Ishikawa (cell line): Measurements from ENCODE around the gene PRKCB.

ENCODE experiments used
- CEBPB ChIP-seq: IDR thresholded peaks from 2 replicates; pipeline ENCODE4 v1.6.1; 2012
- CREB1 ChIP-seq: IDR thresholded peaks from 2 replicates; pipeline ENCODE4 v1.6.1; 2012; ENCODE audit warnings: low read depth
- EGR1 ChIP-seq: IDR thresholded peaks from 2 replicates; pipeline ENCODE4 v1.6.1; 2012
- EP300 ChIP-seq: IDR thresholded peaks from 2 replicates; pipeline ENCODE4 v1.6.1; 2012; ENCODE audit warnings: borderline replicate concordance
- FOXM1 ChIP-seq: IDR thresholded peaks from 2 replicates; pipeline ENCODE4 v1.6.1; 2012; ENCODE audit warnings: low read depth, borderline replicate concordance
- NFIC ChIP-seq: IDR thresholded peaks from 2 replicates; pipeline ENCODE4 v1.6.1; 2012
- RAD21 ChIP-seq: IDR thresholded peaks from 2 replicates; pipeline ENCODE4 v1.6.1; 2012; ENCODE audit warnings: low read depth
- TAF1 ChIP-seq: IDR thresholded peaks from 2 replicates; pipeline ENCODE4 v1.6.1; 2012; ENCODE audit warnings: low read depth, mild to moderate bottlenecking
- TCF12 ChIP-seq: IDR thresholded peaks from 2 replicates; pipeline ENCODE4 v1.6.1; 2012; ENCODE audit warnings: low read depth
- TEAD4 ChIP-seq: IDR thresholded peaks from 2 replicates; pipeline ENCODE4 v1.6.1; 2012
- YY1 ChIP-seq: IDR thresholded peaks from 2 replicates; pipeline ENCODE4 v1.6.1; 2012; ENCODE audit warnings: low read depth
- ZBTB7A ChIP-seq: IDR thresholded peaks from 2 replicates; pipeline ENCODE4 v1.6.1; 2012; ENCODE audit warnings: low read depth
- TF ChIP-seq, protein P1 (sequence below): IDR thresholded peaks from 2 replicates; pipeline ENCODE4 v1.6.1; 2012; ENCODE audit warnings: low read depth, mild to moderate bottlenecking
- TF ChIP-seq, protein P2 (sequence below): IDR thresholded peaks from 2 replicates; pipeline ENCODE4 v1.6.1; 2012

DNA sequence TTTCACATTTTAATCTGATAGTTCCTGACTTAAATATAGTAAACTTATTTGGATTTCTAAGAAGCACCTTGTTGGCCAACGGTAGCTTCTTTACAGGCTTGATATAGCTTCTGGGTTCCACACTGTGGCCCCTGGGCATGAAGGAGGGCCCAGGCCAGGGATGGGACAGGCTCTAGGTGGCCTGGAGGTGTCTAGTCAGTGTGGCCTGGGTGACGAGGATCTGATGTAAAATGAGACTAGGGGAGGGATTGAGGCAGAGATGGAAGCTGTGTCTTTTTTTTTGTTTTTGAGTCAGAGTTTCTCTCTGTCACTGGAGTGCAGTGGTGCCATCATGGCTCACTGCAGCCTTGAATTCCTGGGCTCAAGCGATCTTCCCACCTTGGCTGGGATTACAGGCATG is 187.0 kb downstream of the PRKCB start:
- TF ChIP-seq, protein P1, sequence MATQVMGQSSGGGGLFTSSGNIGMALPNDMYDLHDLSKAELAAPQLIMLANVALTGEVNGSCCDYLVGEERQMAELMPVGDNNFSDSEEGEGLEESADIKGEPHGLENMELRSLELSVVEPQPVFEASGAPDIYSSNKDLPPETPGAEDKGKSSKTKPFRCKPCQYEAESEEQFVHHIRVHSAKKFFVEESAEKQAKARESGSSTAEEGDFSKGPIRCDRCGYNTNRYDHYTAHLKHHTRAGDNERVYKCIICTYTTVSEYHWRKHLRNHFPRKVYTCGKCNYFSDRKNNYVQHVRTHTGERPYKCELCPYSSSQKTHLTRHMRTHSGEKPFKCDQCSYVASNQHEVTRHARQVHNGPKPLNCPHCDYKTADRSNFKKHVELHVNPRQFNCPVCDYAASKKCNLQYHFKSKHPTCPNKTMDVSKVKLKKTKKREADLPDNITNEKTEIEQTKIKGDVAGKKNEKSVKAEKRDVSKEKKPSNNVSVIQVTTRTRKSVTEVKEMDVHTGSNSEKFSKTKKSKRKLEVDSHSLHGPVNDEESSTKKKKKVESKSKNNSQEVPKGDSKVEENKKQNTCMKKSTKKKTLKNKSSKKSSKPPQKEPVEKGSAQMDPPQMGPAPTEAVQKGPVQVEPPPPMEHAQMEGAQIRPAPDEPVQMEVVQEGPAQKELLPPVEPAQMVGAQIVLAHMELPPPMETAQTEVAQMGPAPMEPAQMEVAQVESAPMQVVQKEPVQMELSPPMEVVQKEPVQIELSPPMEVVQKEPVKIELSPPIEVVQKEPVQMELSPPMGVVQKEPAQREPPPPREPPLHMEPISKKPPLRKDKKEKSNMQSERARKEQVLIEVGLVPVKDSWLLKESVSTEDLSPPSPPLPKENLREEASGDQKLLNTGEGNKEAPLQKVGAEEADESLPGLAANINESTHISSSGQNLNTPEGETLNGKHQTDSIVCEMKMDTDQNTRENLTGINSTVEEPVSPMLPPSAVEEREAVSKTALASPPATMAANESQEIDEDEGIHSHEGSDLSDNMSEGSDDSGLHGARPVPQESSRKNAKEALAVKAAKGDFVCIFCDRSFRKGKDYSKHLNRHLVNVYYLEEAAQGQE = no peak
- no peak for TF ChIP-seq EGR1
- no peak for TF ChIP-seq TEAD4
- no peak for TF ChIP-seq TAF1
- TF ChIP-seq CEBPB = no peak
- no peak for TF ChIP-seq CREB1
- TF ChIP-seq FOXM1 = no peak
- no peak for TF ChIP-seq YY1
- no peak for TF ChIP-seq ZBTB7A
- TF ChIP-seq, protein P2, sequence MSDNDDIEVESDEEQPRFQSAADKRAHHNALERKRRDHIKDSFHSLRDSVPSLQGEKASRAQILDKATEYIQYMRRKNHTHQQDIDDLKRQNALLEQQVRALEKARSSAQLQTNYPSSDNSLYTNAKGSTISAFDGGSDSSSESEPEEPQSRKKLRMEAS = no peak
- TF ChIP-seq NFIC = no peak
- TF ChIP-seq TCF12 = no peak
- TF ChIP-seq RAD21 = no peak
- TF ChIP-seq EP300 = no peak
